Right atrium auricular region (tissue), 2 donors: Measurements from ENCODE around the gene PRSS56. TPM values are rescaled to one million over a fixed set of nuclear protein-coding genes. Genes with fewer than 3 reads are reported as not detected.

Source experiments
- DNase-seq: peaks from one replicate; pipeline ENCODE4 v3.0.0-alpha.2; 2019; ENCODE audit warnings: low spot score
- H3K27ac ChIP-seq, 2 donors: fragments of 200-600 bp; sonication (generic); 1 replicate in 1 of 2; 2 replicates in 1 of 2; pipeline ENCODE4 v1.5.1; 2016 to 2019
- H3K27me3 ChIP-seq, 2 donors: fragments of 200-600 bp; sonication (generic); one replicate each; pipeline versions ENCODE4 v1.5.1 to v1.6.0; 2017 to 2019
- H3K36me3 ChIP-seq: fragments of 200-600 bp; sonication (generic); one replicate; pipeline ENCODE4 v1.5.1; 2016
- H3K4me1 ChIP-seq, 2 donors: fragments of 200-600 bp; sonication (generic); one replicate each; pipeline versions ENCODE4 v1.5.1 to v1.6.0; 2017 to 2019
- H3K4me3 ChIP-seq, 2 donors: fragments of 200-600 bp; sonication (generic); 1 replicate in 1 of 2; 2 replicates in 1 of 2; pipeline ENCODE4 v1.5.1; 2017 to 2019; ENCODE audit warnings: mild to moderate bottlenecking in 1 of 2, moderate library complexity in 1 of 2
- H3K9me3 ChIP-seq, 2 donors: fragments of 200-600 bp; sonication (generic); one replicate each; pipeline ENCODE4 v1.5.1; 2019
- total RNA-seq, 2 donors: library from RNA; depleted of rRNA; stranded (reverse); fragments of >200 nt; gene quantifications; one replicate each; pipeline ENCODE4 v1.1.0, GENCODE V29; 2016
- TF ChIP-seq, protein P1 (sequence below), 2 donors: fragments of 200-600 bp; sonication (generic); IDR thresholded peaks; one replicate each; pipeline ENCODE4 v1.5.1; 2019; ENCODE audit warnings: antibody characterized with exemption in 2 of 2

The PRSS56 gene
- total RNA-seq, 2 donors from 2014 or later, result 0.20 TPM; not detected in 1

GRCh38 chr2:232542715-232543467 is 22.7 kb downstream of the PRSS56 start:
- no peak overlapping the region for H3K27ac ChIP-seq

DNA sequence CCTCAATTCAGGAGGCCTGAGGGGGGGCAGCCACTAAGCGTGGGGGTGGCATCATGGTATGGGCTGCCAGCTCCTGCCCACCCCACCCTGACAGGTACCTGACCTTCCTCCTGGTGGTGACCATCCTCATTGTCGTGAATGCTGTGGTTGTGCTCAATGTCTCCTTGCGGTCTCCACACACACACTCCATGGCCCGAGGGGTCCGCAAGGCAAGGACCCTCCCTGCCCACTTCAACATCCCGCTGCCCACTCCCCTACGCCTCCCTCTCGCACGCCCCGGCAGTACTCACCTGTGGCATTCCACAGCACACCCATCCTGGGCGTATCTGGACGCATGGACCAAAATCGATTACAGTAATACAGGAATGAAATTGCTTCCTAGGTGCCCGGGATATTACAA is 23.3 kb downstream of the PRSS56 start:
- Histone ChIP-seq H3K27ac (no peak overlapping the region), H3K4me1 (peaks cover 0 to 4% of the 10 kb centered on the region in 2 donors), H3K36me3 (peaks cover 7% of the 10 kb centered on the region), H3K9me3 (no peaks in the 10 kb centered on the region), H3K4me3 (no peak overlapping the region), H3K27me3 (no peaks in the 10 kb centered on the region)
- TF ChIP-seq, protein P1, sequence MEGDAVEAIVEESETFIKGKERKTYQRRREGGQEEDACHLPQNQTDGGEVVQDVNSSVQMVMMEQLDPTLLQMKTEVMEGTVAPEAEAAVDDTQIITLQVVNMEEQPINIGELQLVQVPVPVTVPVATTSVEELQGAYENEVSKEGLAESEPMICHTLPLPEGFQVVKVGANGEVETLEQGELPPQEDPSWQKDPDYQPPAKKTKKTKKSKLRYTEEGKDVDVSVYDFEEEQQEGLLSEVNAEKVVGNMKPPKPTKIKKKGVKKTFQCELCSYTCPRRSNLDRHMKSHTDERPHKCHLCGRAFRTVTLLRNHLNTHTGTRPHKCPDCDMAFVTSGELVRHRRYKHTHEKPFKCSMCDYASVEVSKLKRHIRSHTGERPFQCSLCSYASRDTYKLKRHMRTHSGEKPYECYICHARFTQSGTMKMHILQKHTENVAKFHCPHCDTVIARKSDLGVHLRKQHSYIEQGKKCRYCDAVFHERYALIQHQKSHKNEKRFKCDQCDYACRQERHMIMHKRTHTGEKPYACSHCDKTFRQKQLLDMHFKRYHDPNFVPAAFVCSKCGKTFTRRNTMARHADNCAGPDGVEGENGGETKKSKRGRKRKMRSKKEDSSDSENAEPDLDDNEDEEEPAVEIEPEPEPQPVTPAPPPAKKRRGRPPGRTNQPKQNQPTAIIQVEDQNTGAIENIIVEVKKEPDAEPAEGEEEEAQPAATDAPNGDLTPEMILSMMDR (IDR thresholded peaks at IDR 0.05), result no peak
- DNase-seq, result no peak

More at GRCh38 chr2:232542715-232543467, 22.7 kb downstream of the PRSS56 start:
- TF ChIP-seq, protein P1 (IDR thresholded peaks at IDR 0.05), result no peak
- H3K27me3 ChIP-seq, result no peaks in the 10 kb centered on the region
- DNase-seq, result no peak
- H3K9me3 ChIP-seq, result no peaks in the 10 kb centered on the region
- peaks cover 0 to 5% of the 10 kb centered on the region in 2 donors for H3K4me1 ChIP-seq
- H3K4me3 ChIP-seq, result no peak overlapping the region
- peaks cover 7% of the 10 kb centered on the region for H3K36me3 ChIP-seq

- H3K9me3 ChIP-seq, result peaks cover 0 to 5% of the 10 kb centered on the region in 2 donors
- H3K36me3 ChIP-seq, result peaks cover 7% of the 10 kb centered on the region
- no peak overlapping the region for H3K27ac ChIP-seq
- no peaks in the 10 kb centered on the region for H3K27me3 ChIP-seq
- TF ChIP-seq, protein P1 (IDR thresholded peaks at IDR 0.05), result no peak
- no peak overlapping the region for H3K4me3 ChIP-seq
- peaks cover 0 to 4% of the 10 kb centered on the region in 2 donors for H3K4me1 ChIP-seq
- DNase-seq, result no peak
Observed at GRCh38 chr2:232543928-232544631, 23.9 kb downstream of the PRSS56 start.

DNA sequence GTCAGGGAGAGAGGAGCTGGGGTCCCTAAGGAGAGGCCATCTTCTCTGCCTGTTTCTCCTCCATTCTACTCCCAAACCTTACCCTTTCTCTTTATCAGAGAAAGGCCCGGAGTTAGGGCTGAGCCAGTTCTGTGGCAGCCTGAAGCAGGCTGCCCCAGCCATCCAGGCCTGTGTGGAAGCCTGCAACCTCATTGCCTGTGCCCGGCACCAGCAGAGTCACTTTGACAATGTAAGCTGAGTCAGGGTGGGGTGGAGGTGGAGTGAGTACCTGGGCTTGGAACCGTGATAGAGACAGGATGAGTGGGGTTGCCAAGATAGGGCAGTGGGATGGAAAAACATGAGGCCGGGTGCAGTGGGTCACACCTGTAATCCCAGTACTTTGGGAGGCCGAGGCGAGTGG is 24.5 kb downstream of the PRSS56 start:
- no peak for DNase-seq
- Histone ChIP-seq H3K27me3 (no peaks in the 10 kb centered on the region), H3K4me3 (no peak overlapping the region), H3K36me3 (peaks cover 7% of the 10 kb centered on the region), H3K4me1 (peaks cover 0 to 7% of the 10 kb centered on the region in 2 donors), H3K27ac (no peak overlapping the region), H3K9me3 (peaks cover 0 to 5% of the 10 kb centered on the region in 2 donors)
- TF ChIP-seq, protein P1 (IDR thresholded peaks at IDR 0.05), result no peak

GRCh38 chr2:232545511-232546375 is 25.6 kb downstream of the PRSS56 start:
- H3K4me1 ChIP-seq, result peaks cover 0 to 9% of the 10 kb centered on the region in 2 donors
- DNase-seq, result no peak
- H3K36me3 ChIP-seq, result peaks cover 7% of the 10 kb centered on the region
- TF ChIP-seq, protein P1 (IDR thresholded peaks at IDR 0.05), result no peak
- no peaks in the 10 kb centered on the region for H3K27me3 ChIP-seq
- H3K9me3 ChIP-seq, result peaks cover 0 to 5% of the 10 kb centered on the region in 2 donors
- no peak overlapping the region for H3K4me3 ChIP-seq
- H3K27ac ChIP-seq, result no peak overlapping the region
